GM19351 (cell line): Measurements from ENCODE around the gene NEO1.

Experiments used
- ATAC-seq: cut with Tn5 transposase; IDR thresholded peaks from one replicate; pipeline ENCODE4 v1.9.1; 2021; ENCODE audit warnings: mild to moderate bottlenecking, moderate library complexity; ENCODE audit not compliant: unreplicated experiment

The NEO1 gene

GRCh38 chr15:73346735-73347312, 294.6 kb downstream of the NEO1 start:
- ATAC-seq = no peak

GRCh38 chr15:73349191-73349590, 296.9 kb downstream of the NEO1 start:
- no peak for ATAC-seq

- no peak for ATAC-seq
Observed at GRCh38 chr15:73352082-73352481, 299.8 kb downstream of the NEO1 start.

- ATAC-seq = no peak
Observed at GRCh38 chr15:73353734-73354133, 301.5 kb downstream of the NEO1 start.

GRCh38 chr15:73354241-73354640, 302.0 kb downstream of the NEO1 start:
- ATAC-seq = no peak
